PFSK-1 (cell line): ENCODE data around the gene MPND.

ENCODE experiments used
- POLR2AphosphoS5 ChIP-seq: IDR thresholded peaks from 2 replicates; pipeline ENCODE4 v1.6.1; 2012; ENCODE audit warnings: low read depth, mild to moderate bottlenecking, control low read depth, low read length, moderate library complexity
- TAF1 ChIP-seq: IDR thresholded peaks from 2 replicates; pipeline ENCODE4 v1.6.1; 2012; ENCODE audit warnings: low read length, control low read depth, borderline replicate concordance; ENCODE audit not compliant: insufficient read depth
- TF ChIP-seq, protein P1 (sequence below), 2 experiments: IDR thresholded peaks; 2 replicates each; pipeline versions ENCODE4 v1.6.1 to v1.8.0; 2011 to 2012; ENCODE audit warnings: low read depth in 2 of 2, low read length in 2 of 2, control low read depth in 1 of 2, inconsistent platforms in 1 of 2, mild to moderate bottlenecking in 1 of 2, moderate library complexity in 1 of 2; ENCODE audit not compliant: insufficient read depth in 1 of 2

DNA sequence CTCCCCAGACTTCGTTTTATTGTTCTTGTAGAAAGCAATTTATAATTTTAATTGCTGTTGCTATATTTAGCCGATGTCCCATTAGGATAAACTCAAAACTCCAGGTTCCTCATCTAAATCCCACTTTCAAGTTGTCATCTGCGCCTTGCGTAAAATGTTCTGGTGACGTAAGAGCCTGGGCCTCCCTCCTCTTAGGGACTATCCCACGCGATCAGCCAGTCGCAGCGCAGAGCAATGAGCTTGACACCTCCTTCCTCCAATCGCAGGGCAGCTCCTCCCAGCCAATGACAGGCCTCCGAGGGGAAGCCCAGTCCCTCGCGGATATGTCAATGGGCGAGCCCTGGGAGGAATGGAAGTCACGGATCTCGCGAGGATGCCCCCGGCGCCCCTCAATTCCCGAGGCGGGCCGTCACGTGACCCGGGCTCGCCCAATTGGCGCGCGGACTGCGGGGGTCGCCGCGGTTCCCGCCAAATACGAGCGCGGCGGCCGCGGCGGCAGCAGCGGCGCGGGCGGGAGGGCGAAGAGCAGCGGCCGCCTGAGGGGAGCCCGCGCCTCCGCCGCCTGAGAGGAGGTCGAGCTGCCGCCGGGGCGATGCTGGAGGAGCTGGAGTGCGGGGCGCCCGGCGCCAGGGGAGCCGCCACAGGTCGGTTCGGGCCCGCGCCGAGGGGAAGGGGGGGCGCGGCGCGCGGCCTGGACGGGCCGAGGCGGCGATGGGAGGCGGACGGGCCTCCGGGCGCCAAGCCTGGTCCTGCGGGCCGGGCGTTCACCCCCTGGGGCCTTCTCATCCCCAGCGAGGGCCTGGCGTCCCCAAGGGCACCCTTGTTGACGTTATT lies 59.0 kb downstream of the MPND start, which contains the start of gene CHAF1A:
- peak; percentile 60; the same call in 1 of the 2 replicates for TF ChIP-seq POLR2AphosphoS5
- TF ChIP-seq, protein P1, sequence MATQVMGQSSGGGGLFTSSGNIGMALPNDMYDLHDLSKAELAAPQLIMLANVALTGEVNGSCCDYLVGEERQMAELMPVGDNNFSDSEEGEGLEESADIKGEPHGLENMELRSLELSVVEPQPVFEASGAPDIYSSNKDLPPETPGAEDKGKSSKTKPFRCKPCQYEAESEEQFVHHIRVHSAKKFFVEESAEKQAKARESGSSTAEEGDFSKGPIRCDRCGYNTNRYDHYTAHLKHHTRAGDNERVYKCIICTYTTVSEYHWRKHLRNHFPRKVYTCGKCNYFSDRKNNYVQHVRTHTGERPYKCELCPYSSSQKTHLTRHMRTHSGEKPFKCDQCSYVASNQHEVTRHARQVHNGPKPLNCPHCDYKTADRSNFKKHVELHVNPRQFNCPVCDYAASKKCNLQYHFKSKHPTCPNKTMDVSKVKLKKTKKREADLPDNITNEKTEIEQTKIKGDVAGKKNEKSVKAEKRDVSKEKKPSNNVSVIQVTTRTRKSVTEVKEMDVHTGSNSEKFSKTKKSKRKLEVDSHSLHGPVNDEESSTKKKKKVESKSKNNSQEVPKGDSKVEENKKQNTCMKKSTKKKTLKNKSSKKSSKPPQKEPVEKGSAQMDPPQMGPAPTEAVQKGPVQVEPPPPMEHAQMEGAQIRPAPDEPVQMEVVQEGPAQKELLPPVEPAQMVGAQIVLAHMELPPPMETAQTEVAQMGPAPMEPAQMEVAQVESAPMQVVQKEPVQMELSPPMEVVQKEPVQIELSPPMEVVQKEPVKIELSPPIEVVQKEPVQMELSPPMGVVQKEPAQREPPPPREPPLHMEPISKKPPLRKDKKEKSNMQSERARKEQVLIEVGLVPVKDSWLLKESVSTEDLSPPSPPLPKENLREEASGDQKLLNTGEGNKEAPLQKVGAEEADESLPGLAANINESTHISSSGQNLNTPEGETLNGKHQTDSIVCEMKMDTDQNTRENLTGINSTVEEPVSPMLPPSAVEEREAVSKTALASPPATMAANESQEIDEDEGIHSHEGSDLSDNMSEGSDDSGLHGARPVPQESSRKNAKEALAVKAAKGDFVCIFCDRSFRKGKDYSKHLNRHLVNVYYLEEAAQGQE (IDR thresholded peaks at IDR 0.05; ENCODE audit: insufficient read depth in 1 of 2, low read depth in 2 of 2, low read length in 2 of 2), result no peak
- peak; percentile 67; the same call in 1 of the 2 replicates for TF ChIP-seq TAF1
